HG03066 (cell line): ENCODE measurements around the gene EDN2.

Experiments
- ATAC-seq: cut with Tn5 transposase; IDR thresholded peaks from one replicate; pipeline ENCODE4 v1.9.1; 2021; ENCODE audit warnings: low read depth; ENCODE audit not compliant: unreplicated experiment

EDN2 gene

DNA sequence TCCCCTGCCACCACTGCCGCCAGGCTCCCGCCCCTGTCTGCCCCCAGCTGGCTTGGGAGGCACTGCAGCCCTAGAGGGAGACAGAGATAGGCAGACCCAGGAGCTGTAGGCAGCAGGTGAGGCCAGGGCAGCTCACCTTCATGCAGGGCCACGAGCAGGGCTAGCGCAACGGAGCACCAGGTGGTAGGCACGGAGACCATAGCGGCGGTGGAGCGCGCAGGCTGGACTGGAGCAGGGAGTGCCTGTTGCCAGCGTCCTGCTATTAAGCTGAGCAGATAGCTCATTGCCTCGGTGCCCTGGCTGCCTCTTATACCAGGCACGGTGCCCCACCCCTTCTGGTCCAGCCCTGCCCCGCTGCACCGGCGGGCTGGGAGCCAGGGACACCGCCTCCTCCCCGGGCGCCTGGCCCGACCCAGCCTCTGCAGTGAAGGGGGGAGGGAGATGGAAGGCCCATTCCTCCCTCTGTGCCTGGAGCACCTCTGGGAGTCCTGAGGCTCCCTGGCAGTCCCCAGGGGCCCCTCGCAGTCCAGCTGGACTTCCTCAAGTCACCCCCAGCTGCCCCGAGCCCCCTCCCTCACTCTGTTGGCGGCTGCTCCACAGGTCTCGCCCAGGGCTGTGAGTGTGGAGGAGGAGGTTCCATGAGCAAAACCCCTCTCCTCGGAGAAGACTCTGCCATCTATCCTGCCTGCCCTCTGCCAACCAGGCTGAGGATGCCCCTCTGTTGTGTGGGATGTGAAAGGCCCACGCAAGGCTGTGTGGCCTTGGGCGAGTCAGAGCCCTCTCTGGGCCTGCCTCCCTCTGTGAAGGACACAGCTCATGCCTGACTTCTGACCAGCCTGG, at the start of gene EDN2:
Gene EDN2, minus strand, starts transcription at position 282 of the 840 bp plus-strand sequence. Its CDS starts 82 bp downstream, at position 200.
- no peak for ATAC-seq

- no peak for ATAC-seq
Measured at GRCh38 chr1:41533731-41534080, 49.2 kb upstream of the EDN2 start.

DNA sequence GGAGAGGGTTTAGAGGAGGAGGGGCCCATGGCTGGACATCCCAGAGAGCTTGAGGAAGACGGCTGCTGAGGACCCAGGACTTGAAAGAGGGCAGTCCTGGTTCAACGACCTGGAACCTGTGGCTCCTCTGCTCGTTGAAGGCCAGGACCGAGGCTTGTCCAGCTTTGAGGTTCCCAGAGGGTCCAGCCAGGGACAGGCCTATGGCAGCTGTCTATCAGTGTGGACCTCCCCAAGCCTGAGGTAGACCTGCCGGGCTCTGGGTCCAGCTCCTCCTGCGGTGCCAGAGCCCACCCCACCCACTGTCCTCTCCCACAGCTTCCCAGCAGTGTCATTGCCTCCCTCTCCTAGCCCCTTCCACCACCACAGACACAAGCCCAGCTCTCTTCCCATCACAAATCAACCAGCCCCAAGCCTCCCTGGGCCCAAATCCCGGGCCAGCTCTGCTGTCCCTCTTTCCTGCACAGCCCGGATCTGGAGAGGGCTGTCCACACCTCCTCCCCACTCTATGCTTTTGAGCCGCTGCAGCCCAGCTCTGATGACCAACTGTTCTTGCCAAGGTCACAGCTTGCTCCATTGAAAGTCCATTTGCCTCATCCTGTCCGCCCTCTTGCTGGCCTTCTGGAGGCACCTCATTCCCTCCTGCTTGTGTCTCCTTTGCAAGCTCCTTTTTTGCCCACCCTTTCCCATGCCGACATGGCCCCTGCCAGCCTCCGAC, 48.7 kb upstream of the EDN2 start:
- no peak for ATAC-seq

DNA sequence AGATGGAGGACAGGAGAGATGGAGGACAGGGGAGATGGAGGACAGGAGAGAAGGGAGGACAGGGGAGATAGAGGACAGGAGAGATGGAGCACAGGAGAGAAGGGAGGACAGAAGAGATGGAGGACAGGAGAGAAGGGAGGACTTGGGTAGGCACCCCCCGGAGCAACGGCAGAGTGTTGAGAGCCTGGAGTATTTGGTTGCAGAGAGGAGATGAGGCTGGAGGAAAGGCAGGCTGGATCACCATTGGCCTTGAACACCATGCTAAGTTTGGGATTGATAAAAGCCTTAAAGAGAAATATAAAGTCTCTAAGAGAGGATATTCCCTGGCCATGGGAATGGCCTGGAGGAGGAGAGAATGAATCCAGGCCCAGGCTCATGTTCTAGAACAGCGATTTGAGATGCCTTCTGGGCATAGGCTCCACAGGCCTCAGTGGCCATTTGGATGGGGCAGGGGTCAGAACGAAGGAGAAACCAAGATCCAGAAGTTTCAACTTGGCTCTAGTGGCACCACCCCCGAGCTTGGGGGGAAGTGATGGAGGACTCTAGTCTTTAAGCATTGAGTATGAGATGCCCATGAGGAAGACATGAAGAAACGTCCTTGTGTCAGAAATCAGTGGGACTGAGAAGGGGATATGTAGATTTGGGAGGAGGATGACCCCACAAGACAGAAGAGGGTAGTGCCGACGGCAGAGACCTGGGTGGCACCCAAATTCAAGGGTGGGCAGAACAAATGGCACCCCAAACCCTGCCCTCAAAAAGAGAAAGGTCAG, 47.9 kb upstream of the EDN2 start:
- no peak for ATAC-seq

DNA sequence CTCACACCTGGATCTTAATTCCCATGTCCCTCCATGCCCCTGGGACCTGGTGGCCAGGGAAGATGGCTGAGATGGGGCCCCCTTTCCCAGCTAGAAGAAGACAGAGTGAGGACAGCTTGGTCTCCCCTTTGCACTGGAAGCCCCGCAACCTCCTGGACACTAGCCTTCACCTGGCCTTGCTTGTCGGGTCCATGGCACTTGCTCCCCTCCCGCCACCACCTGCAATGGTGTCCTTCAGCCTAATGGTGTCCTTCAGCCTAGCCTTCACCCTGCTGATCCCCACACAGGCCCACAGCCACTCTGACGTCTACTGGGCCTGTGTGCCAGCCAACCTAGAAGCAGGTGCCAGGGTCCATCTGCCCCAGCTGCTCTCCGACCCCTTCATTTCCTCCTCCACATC, 45.9 kb upstream of the EDN2 start:
- ATAC-seq, result no peak

DNA sequence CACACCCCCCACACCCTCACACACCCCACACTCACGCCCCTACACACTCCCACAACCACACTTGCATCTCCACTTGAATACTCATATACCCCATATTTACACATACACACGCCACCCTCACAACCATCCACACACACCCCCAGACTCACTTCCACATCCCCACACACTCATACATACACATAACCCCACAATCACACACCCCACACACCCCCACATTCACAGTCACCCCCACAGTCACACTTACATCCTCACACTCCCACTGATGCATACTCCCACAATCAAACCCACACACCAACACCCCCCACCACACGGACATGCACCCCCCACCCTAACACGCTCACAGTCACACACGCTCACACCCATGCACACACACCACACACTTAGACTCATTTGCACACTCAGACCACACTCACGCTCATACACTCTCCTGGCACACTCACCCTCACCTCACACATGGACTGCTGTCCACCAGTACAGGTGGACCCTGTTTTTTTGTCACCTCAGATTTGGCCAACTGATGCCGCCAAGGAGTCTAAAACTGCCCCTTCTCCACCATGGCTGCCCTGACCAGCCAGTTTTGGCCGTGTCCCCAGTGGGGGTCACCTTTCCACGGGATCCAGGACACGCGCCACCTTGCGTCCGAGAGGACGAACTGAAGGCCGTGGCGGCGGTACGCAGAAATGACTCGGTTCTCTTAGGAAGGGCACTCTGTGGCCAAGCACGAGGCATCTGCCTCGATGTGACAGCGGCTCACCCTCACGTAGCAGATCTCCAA, 45.3 kb upstream of the EDN2 start:
- ATAC-seq, result no peak

- no peak for ATAC-seq
Measured at GRCh38 chr1:41528726-41529605, 44.5 kb upstream of the EDN2 start.

GRCh38 chr1:41528106-41528505, 43.6 kb upstream of the EDN2 start:
- no peak for ATAC-seq

DNA sequence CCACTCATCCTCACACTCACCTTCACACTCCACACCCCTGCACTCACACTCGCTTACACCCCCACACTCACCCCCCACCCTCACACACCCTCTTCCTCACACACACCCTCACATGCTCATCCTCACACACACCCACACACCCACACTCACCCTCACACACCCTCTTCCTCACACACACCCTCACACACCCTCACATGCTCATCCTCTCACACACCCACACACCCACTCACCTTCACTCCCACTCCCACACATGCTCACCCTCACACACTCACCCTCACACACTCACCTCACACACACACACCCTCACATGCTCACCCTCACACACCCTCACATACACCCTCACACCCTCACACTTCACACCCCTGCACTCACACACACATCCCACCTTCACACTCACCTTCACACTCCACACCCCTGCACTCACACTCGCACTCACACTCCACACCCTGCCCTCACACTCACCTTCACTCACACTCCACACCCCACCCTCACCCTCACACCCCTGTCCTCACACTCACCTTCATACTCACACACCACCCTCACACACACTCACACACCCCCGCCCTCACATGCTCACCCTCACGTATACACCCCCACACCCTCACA, 42.6 kb upstream of the EDN2 start:
- no peak for ATAC-seq

- no peak for ATAC-seq
Measured at GRCh38 chr1:41525891-41526587, 41.6 kb upstream of the EDN2 start.

GRCh38 chr1:41524676-41525675, 40.5 kb upstream of the EDN2 start:
- no peak for ATAC-seq

- ATAC-seq, result no peak
Measured at GRCh38 chr1:41523949-41524675, 39.6 kb upstream of the EDN2 start.

- no peak for ATAC-seq
Measured at GRCh38 chr1:41523071-41523470, 38.6 kb upstream of the EDN2 start.

DNA sequence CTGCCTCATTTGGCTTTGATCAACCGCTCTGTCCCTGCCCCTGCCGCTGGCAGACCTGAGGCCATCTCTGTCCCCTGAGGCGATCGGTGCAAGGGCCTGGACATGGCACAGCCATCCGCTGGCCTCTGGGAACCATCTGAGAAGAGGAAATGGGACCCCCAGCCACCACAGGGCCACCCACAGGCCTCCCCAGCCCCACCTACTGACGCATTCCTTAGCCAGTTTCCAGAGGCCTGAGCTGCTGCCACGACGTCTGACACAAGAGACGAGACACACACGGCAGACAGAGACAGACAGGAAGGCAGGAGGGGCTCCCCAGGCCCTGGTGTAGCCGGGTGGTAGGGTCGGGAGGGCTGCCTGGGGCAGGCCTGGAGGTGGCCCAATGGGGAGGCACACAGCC, 37.3 kb upstream of the EDN2 start:
- no peak for ATAC-seq

GRCh38 chr1:41520951-41521752, 36.7 kb upstream of the EDN2 start:
- no peak for ATAC-seq

- ATAC-seq, result no peak
Measured at GRCh38 chr1:41519667-41520066, 35.2 kb upstream of the EDN2 start.
